ENCODE measurements around the gene FIGN.

FIGN gene

DNA sequence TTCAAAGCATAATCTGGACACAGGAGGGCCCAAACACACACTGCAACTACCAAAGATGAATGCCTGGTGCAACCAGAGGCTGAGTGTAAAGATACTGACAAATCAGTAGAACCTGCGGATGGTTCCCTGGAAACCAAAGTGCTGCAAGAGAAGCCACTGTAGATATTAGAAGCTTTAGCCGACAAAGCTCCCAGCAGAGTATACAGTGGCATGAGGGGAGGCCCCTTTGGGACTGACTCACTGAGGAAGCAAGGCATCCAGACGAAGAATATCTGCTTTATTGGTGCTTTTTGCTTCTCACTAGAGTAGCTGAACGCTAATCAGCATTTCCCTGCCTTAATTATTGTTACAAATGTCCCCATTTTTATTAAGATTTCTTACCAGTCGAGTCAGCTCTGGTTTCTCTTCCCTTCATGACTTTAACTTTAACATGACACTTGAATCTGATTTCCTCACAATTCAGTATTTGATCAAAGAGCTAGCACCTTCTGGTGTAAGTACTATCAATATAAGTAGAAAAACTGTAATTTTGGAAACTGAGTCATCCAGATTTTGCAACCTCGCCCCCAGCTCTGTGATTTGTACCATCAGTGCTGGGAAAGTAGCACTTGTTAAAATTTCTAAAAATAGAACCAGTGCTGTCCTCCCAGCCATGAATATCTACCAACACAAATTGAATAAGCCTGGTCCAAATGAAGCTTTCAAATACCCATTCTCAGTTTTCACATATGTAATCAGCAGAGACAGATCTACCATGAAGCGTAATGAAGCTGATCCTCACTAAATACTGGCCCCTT lies 34.2 kb downstream of the FIGN start:
- no peak overlapping the region for H3K4me3 ChIP-seq (ENCODE audit: low read length)
- TF ChIP-seq, protein P1, sequence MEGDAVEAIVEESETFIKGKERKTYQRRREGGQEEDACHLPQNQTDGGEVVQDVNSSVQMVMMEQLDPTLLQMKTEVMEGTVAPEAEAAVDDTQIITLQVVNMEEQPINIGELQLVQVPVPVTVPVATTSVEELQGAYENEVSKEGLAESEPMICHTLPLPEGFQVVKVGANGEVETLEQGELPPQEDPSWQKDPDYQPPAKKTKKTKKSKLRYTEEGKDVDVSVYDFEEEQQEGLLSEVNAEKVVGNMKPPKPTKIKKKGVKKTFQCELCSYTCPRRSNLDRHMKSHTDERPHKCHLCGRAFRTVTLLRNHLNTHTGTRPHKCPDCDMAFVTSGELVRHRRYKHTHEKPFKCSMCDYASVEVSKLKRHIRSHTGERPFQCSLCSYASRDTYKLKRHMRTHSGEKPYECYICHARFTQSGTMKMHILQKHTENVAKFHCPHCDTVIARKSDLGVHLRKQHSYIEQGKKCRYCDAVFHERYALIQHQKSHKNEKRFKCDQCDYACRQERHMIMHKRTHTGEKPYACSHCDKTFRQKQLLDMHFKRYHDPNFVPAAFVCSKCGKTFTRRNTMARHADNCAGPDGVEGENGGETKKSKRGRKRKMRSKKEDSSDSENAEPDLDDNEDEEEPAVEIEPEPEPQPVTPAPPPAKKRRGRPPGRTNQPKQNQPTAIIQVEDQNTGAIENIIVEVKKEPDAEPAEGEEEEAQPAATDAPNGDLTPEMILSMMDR (IDR thresholded peaks at IDR 0.05; ENCODE audit: insufficient read depth, low read depth, low read length, missing control alignments): no peak
- no peak for DNase-seq (ENCODE audit: low read depth)

DNA sequence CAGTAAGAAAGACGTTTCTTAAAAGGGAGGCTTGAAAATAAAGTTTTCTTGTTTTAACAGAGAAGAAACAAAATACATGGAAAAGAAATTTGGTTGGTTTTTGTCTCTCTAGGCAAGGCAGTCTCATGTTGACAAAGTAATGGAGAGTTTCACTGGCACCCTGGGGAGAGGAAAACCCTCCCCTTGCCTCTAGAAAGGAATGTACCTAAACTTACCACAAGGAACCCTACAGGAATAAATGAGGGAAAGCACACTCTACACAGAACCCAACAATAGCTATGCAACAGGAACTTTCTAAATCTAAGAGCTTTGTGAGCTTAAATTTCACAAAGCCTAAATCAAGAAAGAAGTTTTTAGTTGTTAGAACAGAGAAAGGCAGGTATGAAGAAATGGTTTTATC lies 37.0 kb downstream of the FIGN start:
- TF ChIP-seq, protein P1 (IDR thresholded peaks at IDR 0.05; ENCODE audit: insufficient read depth, low read depth, low read length, missing control alignments): no peak
- H3K4me3 ChIP-seq (ENCODE audit: low read length): no peak overlapping the region
- DNase-seq (ENCODE audit: low read depth): no peak

DNA sequence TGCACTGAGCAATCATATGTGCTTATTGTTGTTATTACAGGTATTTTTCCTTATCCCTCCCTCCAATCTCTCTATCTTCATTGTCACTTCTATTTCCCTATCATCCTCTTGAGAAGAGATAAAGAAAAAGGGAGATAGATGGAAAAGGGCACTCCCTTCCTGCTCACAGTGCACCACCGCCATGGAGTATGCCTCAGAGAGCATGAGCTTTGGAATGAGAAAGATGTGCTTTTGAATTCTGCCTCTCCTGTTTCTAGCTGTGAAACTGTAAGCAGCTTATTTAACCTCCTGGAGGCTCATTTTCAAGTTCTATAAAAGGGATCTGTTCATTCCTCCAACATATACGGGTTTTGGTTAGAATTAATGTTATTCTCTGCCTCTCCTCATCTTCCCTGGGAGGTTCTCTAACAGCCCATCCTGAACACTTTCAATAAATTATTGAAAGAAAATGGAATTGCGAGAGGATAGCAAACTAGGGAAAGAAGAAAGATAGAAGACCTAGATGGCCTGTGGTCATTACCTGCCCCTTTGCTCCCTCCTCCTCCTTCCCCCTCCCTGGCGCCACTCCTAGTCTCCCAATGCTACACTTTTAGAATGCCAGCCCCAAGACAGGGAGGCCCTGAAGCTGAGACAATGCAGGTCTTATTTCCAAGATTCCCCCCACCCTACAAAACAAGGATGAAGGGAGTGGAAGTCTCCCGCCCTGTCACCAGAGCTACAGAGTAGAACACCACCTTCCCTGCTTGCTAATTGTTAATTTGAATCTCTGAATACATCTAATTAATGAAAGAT lies 37.8 kb downstream of the FIGN start:
- no peak overlapping the region for H3K4me3 ChIP-seq (ENCODE audit: low read length)
- DNase-seq (ENCODE audit: low read depth): no peak
- TF ChIP-seq, protein P1 (IDR thresholded peaks at IDR 0.05; ENCODE audit: insufficient read depth, low read depth, low read length, missing control alignments): no peak

DNA sequence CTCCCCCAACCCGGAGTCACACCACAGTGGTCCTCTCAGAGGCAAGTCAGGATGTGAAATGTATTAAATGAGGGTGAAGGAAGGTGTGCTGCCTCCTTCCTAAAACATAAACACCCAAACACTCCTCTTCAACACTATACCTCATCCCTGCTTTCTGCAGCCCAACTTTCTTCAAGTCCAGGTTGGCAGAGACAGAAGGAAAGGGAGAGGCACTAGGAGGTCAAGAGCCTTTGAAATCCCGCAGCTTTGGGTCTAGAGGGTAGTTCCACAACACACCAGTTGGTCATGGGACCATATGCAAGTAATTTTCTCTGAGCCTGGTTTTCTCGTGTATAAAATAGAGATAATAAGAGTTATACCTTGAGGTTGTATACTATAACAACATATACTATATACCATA lies 38.4 kb downstream of the FIGN start:
- H3K4me3 ChIP-seq (ENCODE audit: low read length): no peak overlapping the region

DNA sequence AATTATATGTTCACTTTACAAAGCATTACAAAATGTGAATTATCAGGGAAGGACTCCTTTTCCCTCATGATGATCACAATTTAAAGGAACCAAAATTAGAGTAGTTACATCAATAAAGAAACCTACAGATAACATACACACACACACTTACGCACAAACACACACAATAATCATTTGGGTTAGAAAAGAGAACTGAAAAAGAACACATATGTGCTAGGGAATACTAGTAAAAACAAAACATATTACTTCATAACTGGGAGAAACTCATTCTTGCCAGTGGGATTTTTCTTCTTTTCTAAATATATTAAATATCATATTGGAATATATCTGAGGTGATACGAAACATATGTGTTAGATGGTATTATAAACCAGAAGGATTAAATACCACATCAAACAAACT lies 42.3 kb downstream of the FIGN start:
- TF ChIP-seq, protein P1 (IDR thresholded peaks at IDR 0.05; ENCODE audit: insufficient read depth, low read depth, low read length, missing control alignments): no peak
- H3K4me3 ChIP-seq (ENCODE audit: low read length): no peak overlapping the region
- DNase-seq (ENCODE audit: low read depth): no peak

More for the DNA sequence above, 38.4 kb downstream of the FIGN start:
- TF ChIP-seq, protein P1 (IDR thresholded peaks at IDR 0.05; ENCODE audit: insufficient read depth, low read depth, low read length, missing control alignments): no peak
- no peak for DNase-seq (ENCODE audit: low read depth)

DNA sequence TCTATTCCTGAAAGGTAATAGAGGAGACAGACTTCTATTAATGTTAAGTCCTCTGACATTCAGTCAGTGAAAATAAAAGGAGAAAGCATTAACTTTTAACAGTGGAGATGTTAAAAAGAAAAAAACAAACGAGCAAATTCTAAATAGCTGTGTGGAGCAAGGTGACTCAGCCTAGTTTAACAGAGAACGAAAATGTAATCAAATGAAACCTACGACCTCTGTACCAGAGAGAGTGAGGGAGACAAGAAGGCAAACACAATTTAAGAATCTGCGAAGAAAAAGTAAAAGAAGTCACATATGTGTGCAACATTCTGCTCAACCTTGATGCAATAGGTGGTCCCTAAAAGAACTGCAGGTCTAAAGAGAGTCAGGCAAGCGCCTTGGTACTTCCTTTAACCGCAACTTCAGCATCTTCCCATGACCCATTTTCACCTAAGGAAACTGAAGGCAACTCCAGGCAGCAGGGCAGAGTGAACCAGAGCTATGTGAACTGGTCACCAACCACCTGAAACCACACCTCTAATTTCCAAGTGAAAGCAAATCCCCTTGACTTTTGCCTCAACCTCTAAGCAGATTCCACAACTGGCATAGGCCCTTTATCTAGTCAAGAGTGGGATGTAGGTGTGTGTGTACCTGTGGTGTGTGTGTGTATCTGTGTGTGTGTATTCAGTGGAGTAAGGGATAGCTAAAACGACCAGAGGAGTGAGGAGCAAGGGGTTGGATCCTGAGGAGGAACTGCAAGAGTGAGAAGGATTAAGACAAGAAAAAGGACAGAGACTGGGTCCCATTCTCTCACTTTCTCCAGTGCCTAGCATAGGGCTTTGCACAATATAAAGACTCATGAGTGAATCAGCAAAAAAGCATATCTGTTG lies 43.0 kb downstream of the FIGN start:
- H3K4me3 ChIP-seq (ENCODE audit: low read length): no peak overlapping the region
- TF ChIP-seq, protein P1 (IDR thresholded peaks at IDR 0.05; ENCODE audit: insufficient read depth, low read depth, low read length, missing control alignments): no peak
- no peak for DNase-seq (ENCODE audit: low read depth)
